Activated CD4-positive, alpha-beta T cell treated with anti-CD3 and anti-CD28 coated beads for 1 hour (primary cell): Measurements from ENCODE around the gene SLC38A1.
A peak's percentile ranks its signal among the peaks of the same experiment; 100 is the strongest.
"Not testable (repeated sequence)": the region's sequence is repeated elsewhere in the genome, so short reads cannot be mapped to it uniquely, and the experiment has no call there.

Experiments
- DNase-seq: peaks from one replicate; pipeline ENCODE4 v3.0.0-alpha.2; 2020

The SLC38A1 gene

DNA sequence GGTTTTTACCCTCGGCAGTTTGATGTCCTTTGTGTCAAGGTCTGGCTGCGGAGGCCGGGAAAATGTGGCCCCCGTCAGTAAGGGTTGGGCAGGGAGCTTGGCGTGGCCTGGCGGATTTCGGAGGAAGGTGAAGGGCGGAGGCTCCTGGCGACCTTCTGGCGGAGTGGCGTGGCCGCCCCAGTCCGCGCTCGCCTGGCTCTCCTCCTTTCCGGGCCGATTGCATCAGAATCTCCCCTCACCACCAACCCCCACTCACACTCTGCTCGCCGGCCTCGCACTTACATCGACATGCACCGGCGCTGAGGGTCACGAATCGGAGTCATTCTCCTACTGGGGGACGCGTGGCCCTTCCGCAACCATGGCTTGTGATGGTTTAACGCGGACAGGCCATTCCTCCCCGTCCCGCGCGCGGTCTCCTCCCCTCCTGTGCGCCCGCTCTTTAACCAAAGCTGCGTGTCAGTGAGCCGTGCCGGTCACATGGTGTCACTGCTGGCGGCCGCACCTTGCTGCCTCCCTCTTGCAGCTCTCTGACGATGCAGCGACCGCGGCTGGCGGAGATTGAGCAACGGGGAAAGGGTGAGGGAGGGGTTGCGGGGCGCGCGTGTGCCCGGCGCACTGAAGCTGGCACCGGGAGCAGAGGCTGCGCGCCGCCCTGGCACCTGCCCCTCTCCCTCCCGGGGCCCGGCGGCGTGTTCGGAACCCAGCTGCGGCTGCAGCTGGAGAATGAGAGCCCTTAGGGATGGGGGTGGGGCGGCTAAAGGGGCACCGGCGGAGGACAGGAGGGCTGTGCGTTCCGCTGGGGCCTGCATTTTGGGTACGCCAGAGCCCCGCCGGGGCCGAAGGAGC is at the start of gene SLC38A1:
Gene SLC38A1, minus strand, starts transcription at position 461 of the 846 bp plus-strand sequence. CDS start 29,243 bp downstream, outside the sequence.
- DNase-seq = peak; percentile 83

DNA sequence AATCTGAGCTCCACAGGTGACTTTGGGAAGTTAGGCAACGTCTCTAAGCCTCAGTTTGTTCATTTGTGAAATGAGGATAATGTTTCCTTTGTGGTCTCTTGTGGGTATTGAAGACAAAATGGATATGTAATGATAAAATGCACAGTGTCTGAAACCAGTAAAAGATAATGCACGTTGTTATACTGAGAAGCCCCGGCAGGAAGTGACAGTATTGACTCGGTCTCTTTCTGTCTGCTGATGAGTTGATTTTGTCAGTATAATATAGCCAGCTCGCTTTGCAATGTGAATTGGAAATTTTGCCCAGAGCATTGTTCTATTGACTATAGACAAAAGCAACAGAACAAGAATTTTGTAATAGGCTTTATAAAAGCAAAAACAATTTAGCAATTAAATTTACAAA is 49.2 kb upstream of the SLC38A1 start:
- no peak for DNase-seq

DNA sequence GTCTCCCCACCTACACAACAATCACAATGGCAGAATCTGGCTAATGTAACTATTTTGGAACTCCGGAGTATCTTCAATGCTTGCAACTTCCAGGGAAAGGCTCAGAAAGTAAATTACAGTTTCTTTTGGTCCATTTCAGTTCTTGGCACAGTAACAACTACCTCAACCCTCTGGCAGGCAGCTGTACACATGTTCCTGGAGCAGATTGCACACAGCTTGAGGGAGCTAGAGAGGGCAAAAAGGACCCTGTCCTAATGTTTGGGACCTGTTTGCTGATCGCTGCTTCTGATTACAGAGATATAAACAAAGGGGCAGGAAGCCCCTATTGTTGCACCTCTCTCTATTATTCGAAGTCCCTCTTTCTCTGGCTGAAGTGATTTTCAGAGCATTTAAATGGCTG is 35.2 kb upstream of the SLC38A1 start:
- no peak for DNase-seq

DNA sequence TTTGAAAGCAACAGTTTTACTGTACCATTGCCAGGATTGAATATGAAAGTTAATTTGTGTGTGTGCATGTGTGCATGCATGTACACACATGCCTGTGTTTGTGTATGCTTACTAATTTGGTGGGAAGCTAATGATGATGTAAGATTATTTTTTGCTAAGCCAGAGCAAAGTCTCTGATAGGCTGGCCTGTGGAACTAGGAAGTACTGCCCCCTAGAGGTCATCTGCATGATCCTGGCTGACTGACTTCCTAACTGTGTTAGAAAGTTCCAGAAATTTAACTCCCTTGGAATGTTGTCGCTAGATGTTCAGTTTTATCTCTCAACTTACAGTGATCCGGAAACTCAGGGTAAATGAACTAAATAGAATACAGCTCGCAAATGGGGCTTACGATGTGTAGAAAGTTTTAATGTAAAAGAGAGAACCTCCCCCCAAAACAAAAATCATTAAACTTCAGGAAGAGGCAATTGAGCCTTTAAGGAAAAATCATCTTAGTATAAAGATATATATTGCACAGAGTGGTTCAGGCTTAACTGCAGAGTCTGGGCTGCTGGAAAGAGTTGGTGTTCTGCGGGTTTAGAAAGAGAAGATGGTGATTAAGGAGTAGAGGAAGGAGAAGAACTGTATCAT is 34.3 kb upstream of the SLC38A1 start:
- peak; percentile 19 for DNase-seq

DNA sequence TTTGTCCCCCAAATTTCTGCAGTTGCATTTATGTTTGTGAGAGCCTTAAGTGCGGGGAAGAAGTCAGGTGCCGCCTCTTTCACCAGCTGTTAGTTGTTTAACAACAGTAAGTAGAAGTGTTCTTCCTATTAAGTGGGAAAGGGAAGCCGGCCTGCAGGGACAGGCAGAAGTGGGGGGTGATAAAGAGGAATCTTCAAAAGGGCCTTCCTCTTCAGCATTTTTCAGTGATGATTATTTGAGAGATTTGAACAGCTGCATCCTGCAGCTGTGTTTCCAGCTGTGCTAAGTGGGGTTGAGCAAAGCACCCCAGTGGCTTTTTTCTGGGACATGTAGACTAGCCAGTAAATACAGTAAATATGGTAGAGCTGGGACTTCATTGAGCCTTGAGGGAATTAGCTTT is 32.1 kb upstream of the SLC38A1 start:
- no peak for DNase-seq

DNA sequence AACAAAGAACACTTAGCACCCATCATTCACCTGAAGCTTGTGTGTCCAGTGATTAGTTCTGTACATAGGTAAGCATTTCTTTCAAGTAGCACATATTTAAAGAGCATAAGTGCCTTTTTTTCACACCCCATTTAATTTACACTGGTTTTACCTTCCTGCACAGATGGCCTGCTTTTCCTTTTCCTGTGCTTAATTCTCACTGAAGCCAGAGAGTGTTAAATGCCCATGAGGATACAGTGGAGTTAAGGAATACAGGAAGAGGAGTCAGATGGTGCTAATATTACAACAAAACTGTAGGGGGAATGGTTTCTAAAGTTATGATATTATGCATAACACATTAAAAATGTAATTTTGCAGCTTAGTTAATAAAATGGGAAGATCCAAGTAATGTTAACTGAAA is 31.0 kb upstream of the SLC38A1 start:
- no peak for DNase-seq

DNA sequence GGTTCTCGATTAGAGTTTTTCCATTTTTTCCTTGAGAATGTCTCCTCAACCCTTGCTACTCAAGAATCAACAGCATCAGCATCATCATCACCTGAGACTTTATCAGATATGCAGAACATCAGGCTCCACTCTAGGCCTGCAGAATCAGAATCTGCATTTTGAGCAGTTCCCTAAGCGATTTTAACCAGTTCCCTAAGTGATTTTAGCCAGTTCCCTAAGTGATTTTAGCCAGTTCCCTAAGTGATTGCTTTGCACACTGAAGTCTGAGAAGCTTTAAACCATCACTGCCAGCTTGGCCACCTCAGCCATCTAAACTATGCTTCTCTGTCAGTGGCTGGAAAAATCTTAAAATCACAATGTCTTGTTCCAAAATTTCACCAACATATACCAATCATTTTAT is 29.4 kb upstream of the SLC38A1 start:
- no peak for DNase-seq

DNA sequence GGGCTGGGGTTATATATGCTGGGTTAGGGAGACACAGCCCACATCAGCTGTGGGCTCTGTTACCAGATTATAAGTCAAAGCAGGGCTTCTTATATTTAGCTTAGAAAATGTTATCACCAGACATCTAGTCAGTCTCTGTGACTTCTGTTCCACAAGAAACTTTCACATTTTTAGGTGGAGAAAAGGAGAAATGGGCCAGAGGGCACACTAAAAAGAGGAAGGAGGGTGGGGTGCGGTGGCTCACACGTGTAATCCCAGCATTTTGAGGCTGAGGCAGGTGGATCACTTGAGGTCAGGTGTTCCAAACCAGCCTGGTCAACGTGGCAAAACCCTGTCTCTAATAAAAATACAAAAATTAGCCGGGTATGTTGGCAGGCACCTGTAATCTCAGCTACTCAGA is 28.0 kb upstream of the SLC38A1 start:
- DNase-seq = no peak

DNA sequence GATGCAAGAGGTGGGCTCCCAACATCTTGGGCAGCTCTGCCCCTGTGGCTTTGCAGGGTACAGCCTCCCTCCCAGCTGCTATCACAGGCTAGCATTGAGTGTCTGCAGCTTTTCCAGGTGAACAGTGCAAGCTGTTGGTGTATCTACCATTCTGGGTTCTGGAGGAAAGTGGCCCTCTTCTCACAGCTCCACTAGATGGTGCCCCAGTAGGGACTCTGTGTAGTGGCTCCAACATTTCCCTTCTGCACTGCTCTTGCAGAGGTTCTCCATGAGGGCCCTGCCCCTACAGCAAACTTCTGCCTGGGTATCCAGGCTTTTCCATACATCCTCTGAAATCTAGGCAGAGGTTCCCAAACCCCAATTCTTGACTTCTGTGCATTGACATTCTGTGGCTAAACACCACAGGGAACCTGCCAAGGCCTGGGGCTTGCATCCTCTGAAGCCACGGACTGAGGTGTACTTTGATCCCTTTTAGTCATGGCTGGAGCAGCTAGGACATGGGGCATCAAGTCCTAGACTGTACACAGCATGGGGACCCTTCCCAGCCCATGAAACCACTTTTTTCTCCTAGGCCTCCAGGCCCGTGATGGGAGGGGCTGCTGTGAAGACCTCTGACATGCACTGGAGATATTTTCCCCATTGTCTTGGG is 24.0 kb upstream of the SLC38A1 start:
- no peak for DNase-seq

DNA sequence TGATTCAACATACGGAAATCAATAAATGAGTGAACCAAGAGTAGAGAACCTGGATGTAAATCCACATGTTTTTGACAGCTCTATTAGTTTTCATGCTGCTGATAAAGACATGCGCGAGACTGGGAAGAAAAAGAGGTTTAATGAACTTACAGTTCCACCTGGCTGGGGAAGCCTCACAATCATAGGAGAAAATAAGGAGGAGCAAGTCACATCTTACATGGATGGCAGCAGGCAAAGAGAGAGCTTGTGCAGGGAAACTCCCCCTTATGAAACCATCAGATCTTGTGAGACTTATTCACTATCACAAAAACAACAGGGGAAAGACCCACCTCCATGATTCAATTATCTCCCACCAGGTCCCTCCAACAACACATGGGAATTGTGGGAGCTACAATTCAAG is 23.1 kb upstream of the SLC38A1 start:
- not testable (repeated sequence) for DNase-seq

DNA sequence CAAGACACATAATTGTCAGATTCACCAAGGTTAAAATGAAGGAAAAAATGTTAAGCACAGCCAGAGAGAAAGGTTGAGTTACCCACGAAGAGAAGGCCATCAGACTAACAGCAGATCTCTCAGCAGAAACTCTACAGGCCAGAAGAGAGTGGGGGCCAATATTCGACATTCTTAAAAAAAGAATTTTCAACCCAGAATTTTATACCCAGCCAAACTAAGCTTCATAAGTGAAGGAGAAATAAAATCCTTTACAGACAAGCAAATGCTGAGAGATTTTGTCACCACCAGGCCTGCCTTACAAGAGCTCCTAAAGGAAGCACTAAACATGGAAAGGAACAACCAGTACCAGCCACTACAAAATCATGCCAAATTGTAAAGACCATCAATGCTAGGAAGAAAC is 16.3 kb upstream of the SLC38A1 start:
- DNase-seq = not testable (repeated sequence)

DNA sequence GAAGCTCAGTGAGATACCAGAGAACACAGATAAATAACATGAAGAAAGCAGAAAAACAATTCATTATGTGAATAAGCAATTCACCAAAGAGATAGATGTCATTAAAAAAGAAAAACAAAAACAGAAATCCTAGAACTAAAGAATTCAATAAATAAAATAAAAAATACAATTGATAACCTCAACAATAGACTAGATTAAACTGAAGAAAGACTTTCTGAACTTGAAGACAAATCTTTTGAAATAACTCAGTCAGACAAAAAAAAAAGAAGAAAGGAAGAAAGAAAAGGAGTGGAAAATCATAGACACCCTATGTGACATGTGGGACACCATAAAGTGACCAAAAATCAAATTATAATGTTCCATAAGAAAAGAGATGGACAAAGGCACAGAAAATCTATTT is 14.0 kb upstream of the SLC38A1 start:
- no peak for DNase-seq

DNA sequence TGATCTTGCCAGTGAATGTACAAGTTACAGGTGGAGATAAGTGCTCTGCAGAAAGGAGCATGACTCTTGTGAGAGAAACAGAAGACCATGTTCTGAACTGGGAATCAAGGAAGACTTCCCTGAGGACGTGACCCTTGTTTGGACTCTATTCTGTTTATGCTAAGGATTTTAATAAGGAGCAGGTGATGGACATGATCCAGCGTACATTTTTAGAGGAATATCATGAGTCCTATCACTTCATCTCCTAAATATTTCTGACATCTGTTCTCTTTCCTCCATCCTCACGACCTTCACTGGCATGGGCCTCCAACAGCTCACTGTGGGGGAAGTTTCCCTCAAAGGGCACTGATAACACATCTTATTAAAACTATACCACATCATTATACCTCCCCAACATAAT is 7.9 kb upstream of the SLC38A1 start:
- DNase-seq = no peak

DNA sequence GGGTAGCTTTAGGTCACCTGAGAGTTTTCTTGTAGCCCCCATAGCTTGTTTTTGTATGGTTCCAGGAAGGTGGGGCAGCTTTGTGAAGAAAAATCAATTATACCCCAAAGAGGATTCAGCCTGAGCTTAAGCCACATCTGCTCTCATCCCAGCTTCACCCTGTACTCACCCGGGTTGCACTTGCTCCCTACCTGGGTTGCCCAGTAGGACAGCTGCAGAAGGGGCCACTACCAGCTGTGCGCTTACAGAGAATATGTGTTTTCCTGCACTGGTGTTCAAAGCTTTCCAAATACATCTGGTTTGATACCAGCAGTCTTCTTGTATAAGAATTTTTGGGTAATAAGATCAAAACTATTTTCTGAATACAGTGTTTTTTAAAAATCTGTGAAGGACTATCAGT is 3.0 kb upstream of the SLC38A1 start:
- no peak for DNase-seq

DNA sequence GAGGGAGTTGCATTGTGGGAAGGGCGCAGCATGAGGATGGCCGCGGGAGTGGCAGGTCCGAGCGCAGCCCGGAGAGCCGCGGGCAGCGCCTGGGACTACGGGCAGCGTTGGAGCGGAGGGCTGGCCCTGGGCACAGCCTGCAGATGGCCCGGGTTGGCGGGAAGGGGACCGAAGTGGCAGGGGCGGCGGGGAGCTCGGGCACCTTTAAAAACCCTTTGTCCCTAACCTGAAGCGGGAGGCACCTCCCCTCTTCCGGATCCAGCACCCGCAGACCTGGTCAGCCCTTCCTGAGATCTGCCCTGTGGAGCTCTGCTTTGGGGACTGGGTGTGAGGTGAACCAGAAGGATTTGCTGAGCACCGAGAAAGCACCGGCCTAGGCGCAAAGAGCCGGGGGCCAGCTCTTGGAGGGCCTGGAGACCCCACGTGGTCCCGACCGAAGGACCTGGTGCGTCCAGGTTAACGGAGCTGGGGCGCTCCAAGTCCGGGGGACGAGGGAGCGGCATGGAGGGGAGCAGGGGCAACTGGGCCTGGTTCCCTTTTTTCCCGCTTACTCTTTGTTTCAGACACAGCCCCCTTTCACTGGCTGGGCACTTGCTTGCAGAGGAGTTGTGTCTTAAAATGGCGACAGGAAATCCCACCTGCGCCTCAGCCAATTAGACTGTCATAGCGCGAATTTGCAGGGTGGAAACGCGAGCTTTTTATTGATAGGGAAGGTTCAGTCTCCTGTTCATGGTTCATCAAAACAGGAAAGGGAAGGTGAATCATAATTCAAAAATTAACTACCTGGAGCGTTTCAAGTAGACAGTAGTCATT is 792 bp upstream of the SLC38A1 start:
- DNase-seq = peak; percentile 53

DNA sequence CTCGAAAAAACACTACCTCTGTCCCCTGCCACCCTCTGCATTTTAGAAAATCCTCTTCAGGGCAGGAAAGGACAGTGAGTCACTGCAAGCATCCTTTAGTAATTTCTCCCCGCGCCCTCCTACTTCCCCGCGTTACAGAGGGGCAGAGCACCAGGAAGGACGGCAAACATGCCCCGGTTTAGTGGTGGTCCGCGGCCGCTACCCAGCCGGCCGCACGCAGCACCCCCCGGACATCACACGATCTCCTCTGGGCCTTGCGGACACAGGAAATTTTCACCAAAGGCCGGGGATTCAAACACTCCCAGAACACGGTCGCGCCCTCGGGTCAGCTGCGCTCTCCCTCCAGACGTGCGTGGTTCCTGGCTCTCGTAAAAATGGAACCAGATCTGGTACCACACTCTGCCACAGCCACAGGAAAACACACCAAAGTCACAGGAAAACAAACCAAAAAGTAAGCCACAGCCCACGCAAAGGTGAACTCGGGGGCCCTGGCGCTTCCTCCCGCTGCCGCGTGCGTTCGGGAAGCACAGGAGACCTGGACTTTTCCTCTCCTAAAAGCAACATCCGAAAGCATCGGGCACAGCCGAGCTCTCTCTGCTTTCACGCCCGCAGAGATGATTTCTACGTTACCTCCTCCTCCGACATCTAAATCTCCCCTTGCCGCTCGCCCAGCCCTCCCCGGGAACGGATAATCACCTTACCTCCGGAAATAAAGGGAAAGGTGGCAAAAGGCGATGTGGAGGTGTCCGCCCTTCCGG is 839 bp downstream of the SLC38A1 start:
- peak; percentile 15 for DNase-seq

DNA sequence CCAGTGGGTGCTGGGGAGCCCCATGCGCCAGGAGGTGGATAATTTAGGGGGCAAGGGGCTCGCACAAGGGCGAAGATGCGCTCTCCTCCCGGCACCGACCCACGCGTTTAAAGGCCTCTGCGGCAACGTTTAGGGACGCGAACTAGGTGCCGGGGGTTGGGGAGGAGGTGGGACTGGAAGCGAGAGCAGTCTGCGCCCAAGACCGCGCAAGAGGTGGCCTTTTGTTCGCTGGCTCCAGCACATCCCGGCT is 1.3 kb downstream of the SLC38A1 start:
- peak; percentile 20 for DNase-seq

DNA sequence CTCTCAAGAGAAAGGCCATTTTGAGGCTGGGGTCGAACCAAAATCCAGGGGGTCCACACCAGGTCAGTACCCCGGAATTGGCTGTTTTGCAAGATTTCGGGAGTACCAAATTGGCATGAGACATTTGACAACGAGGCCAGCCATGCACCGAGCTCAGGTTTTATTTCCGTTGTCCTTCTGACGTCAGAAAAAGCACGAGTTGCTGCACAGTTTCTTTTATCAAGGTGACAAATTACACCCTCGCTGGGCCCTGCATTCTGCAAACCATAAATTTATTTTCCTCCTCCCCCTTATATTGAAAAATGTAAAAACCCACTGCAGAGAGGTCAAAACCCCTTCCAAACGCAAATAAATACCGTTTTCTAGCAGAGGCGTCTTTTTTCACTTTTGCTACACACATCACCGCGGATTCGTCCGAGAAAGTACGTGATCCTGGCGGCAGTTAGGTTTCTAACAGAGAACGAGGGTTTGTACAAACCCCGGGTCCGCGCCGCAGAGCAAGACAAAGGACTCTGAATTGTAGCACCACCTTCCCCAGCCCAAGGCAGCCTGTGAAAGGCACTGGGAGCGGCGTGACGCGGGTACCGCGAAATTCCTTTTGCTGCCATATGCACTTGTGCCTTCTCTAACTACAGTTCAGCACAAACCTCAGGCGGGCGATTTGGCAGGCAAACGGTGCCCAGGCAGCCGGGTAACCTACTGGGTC is 1.8 kb downstream of the SLC38A1 start:
- peak; percentile 48 for DNase-seq

DNA sequence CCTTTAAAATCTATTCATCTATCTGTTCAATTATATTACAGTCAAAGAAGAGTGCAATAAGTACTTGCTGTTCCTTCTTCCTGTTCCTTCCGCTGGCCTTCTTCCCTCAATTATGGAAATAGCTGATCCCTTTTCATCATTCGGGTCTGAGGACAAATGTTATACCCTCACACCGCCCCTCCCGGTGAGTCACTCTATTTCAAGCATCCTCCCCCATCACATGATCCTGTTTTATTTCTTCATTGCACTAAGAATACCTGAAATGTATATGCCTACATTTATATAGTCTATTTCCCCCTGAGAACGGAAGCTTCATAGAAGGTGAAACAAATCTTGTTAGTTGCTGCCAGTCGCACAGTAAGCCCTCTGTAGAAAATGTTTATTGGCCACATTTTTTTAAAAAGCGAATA is 2.5 kb downstream of the SLC38A1 start:
- DNase-seq = no peak

DNA sequence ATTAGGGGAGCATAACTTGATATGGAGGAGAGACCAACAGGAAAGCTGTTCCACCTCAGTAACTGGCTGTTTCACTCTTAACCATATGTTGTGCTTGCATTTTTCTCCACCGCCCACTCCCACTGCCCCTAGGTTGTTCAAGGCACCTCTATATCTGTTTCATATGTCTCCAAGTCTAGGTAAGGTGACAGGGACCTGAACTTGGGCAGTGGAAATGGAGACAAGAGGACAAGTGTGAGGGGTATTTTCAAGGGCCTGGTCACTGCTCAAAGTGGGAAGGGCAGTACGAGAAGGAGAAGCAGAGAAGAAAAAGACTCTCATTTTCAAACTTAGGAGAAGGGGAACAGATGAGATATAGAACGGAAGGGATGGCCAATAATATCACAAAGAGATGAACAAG is 3.1 kb downstream of the SLC38A1 start:
- DNase-seq = no peak

DNA sequence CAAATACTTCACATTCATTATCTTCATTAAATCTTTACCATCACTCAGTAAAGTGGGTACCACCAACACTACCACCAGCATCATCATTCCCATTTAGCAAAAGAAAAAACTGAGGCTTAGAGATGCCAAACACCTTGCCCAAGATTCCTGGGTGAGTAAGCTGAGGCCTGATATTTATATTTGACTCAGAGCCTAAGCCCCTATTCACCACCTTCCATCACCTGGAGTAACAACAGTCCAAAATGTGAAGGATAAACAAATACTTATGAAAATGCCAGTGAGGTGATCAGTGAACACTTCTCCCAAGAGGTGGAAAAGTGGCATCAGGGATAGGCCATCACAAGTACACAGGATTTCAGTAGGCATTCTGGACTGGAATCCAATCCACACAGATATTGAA is 3.7 kb downstream of the SLC38A1 start:
- no peak for DNase-seq

DNA sequence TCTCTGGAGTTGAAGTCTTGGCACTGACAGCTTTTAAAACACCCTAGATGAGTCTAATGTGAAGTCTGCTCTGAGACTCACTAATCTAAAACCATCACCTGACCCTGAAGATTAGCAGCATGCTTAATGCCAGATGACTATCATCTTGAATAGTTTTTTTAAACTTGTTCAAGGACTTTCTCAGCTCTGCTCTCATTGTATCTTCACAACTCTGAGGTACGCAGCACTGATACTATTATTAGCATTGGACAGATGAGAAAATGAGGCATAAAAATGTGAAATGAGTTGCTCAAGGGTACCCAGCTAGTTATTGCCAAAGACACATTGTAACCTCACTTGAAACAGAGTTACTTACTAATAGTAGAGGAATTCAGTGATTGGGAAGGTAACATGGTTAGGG is 4.8 kb downstream of the SLC38A1 start:
- no peak for DNase-seq
